ENCODE data around the gene TAS2R20. TPM values are rescaled to one million over a fixed set of nuclear protein-coding genes. Genes with fewer than 3 reads are reported as not detected.

The TAS2R20 gene
- total and polyA plus RNA-seq, 2 of the 4 experiments (the other 2 are of a cell fraction), result 0.36 to 3.4 TPM

DNA sequence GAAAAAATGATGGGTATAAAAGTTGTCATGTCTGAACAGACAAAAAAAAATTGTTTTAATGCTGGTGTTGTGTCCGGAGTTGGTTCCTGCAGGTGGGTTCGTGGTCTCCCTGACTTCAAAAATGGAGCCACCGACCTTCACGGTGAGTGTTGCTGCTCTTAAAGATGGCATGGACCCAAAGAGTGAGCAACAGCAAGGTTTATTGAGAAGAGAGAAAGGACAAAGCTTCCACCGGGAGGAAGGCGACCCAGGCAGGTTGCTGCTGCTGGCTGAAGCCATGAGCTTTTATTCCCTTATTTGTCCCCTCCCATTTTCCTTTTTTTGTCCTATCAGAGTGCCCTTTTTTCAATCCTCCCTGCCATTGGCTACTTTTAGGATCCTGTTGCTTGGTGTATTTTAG is 33.2 kb upstream of the TAS2R20 start, which contains the start of gene TAS2R31:
TSS of gene TAS2R31 (minus strand) at position 101 of the 400 bp plus-strand sequence. CDS start at position 29, 72 bp downstream.
- H4K20me1 ChIP-seq (ENCODE audit: insufficient read depth, low read length), result no peaks in the 10 kb centered on the region
- DNase-seq (no peak), ATAC-seq (ENCODE audit: low read depth) (no peak)
- H3K4me2 ChIP-seq (ENCODE audit: low read depth, low read length), result no peak within 1 kb of the TSS
- POLR2A ChIA-PET (ENCODE audit: unreplicated experiment), result no interaction called here
- no peak within 1 kb of the TSS for H2AK9ac ChIP-seq (replicated peaks; ENCODE audit: low read depth, low read length, poor library complexity)
- no TSS peak for BruUV-seq (replicated peaks)
- H3K27me3 ChIP-seq (ENCODE audit: control insufficient read depth, insufficient read depth, low read length), result no peaks in the 10 kb centered on the region
- no peak within 1 kb of the TSS for H2BK20ac ChIP-seq (ENCODE audit: low read depth, low read length)
- H3K9ac ChIP-seq (ENCODE audit: low read depth, low read length), result no peak within 1 kb of the TSS
- dilution Hi-C loops (cut with HindIII; ENCODE audit: low sequenced_read_pairs, unreplicated experiment), result no loop called here
- in situ Hi-C loops (cut with MboI; ENCODE audit: low sequenced_read_pairs), result no loop called here
- WGBS, 2 experiments (ENCODE audit: extremely low coverage in 2 of 2, insufficient read length in 1 of 2), result no CpG with 5 or more reads among the region's 6 CpGs
- H3K4me1 ChIP-seq (ENCODE audit: control insufficient read depth, insufficient read depth, low read length), result no peaks in the 10 kb centered on the region
- no peak within 1 kb of the TSS for H3K18ac ChIP-seq (ENCODE audit: low read depth, low read length)
- H2AK5ac ChIP-seq (ENCODE audit: low read depth, low read length), result no peak within 1 kb of the TSS
- H2BK5ac ChIP-seq (ENCODE audit: low read depth, low read length, poor library complexity, severe bottlenecking), result no peak within 1 kb of the TSS
- H4K91ac ChIP-seq (ENCODE audit: insufficient read depth, low read depth, low read length), result no peak within 1 kb of the TSS
- intact Hi-C loops (cut with micrococcal nuclease), result no loop called here
- no peak within 1 kb of the TSS for H2BK15ac ChIP-seq (ENCODE audit: low read depth, low read length)
- peaks cover 5% of the 10 kb centered on the region for H3K36me3 ChIP-seq (ENCODE audit: control insufficient read depth, insufficient read depth, low read length)
- TF ChIP-seq SMC3 (IDR thresholded peaks at IDR 0.05; ENCODE audit: low read depth, low read length) (no peak), MAZ (IDR thresholded peaks at IDR 0.05; ENCODE audit: borderline replicate concordance, low read depth, low read length) (no peak), MAFK (IDR thresholded peaks at IDR 0.05; ENCODE audit: low read depth, low read length) (no peak), RFX5 (IDR thresholded peaks at IDR 0.05; ENCODE audit: low read depth, low read length) (no peak), NFE2L2 (IDR thresholded peaks at IDR 0.05; ENCODE audit: low read depth, low read length) (no peak), BHLHE40 (IDR thresholded peaks at IDR 0.05; ENCODE audit: low read depth, low read length) (no peak), FOS (IDR thresholded peaks at IDR 0.05; ENCODE audit: low read depth, low read length) (no peak), RAD21 (IDR thresholded peaks at IDR 0.05; ENCODE audit: low read length) (no peak), POLR2A (IDR thresholded peaks at IDR 0.05; ENCODE audit: low read depth, low read length) (no peak), RCOR1 (IDR thresholded peaks at IDR 0.05; ENCODE audit: insufficient replicate concordance, low read length) (no peak), CHD1 (IDR thresholded peaks at IDR 0.05; ENCODE audit: low read depth, low read length) (no peak), MXI1 (IDR thresholded peaks at IDR 0.05; ENCODE audit: borderline replicate concordance, low read depth, low read length) (no peak), CEBPB (IDR thresholded peaks at IDR 0.05; ENCODE audit: low read depth, low read length) (no peak)
- TF ChIP-seq, protein P1, sequence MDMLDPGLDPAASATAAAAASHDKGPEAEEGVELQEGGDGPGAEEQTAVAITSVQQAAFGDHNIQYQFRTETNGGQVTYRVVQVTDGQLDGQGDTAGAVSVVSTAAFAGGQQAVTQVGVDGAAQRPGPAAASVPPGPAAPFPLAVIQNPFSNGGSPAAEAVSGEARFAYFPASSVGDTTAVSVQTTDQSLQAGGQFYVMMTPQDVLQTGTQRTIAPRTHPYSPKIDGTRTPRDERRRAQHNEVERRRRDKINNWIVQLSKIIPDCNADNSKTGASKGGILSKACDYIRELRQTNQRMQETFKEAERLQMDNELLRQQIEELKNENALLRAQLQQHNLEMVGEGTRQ (IDR thresholded peaks at IDR 0.05; ENCODE audit: low read depth, low read length), result no peak
- TF ChIP-seq, protein P2, sequence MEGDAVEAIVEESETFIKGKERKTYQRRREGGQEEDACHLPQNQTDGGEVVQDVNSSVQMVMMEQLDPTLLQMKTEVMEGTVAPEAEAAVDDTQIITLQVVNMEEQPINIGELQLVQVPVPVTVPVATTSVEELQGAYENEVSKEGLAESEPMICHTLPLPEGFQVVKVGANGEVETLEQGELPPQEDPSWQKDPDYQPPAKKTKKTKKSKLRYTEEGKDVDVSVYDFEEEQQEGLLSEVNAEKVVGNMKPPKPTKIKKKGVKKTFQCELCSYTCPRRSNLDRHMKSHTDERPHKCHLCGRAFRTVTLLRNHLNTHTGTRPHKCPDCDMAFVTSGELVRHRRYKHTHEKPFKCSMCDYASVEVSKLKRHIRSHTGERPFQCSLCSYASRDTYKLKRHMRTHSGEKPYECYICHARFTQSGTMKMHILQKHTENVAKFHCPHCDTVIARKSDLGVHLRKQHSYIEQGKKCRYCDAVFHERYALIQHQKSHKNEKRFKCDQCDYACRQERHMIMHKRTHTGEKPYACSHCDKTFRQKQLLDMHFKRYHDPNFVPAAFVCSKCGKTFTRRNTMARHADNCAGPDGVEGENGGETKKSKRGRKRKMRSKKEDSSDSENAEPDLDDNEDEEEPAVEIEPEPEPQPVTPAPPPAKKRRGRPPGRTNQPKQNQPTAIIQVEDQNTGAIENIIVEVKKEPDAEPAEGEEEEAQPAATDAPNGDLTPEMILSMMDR (conservative IDR thresholded peaks at IDR 0.05; ENCODE audit: low read depth, low read length), result no peak
- TF ChIP-seq, protein P3, sequence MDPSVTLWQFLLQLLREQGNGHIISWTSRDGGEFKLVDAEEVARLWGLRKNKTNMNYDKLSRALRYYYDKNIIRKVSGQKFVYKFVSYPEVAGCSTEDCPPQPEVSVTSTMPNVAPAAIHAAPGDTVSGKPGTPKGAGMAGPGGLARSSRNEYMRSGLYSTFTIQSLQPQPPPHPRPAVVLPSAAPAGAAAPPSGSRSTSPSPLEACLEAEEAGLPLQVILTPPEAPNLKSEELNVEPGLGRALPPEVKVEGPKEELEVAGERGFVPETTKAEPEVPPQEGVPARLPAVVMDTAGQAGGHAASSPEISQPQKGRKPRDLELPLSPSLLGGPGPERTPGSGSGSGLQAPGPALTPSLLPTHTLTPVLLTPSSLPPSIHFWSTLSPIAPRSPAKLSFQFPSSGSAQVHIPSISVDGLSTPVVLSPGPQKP (IDR thresholded peaks at IDR 0.05; ENCODE audit: borderline replicate concordance, low read depth, low read length), result no peak
- H2AFZ ChIP-seq (replicated peaks; ENCODE audit: low read length, poor library complexity), result no peak within 1 kb of the TSS
- H3K79me1 ChIP-seq (ENCODE audit: low read depth in 1 of 2, low read length in 2 of 2), result peaks cover 3 to 8% of the 10 kb centered on the region in 2 experiments; a peak in 2 of 4 replicates
- H2BK120ac ChIP-seq (ENCODE audit: low read depth, low read length), result no peak within 1 kb of the TSS
- CTCF ChIA-PET, result no interaction called here
- no peak within 1 kb of the TSS for H3K23ac ChIP-seq (ENCODE audit: low read depth, low read length)
- H3K27ac ChIP-seq (ENCODE audit: insufficient read depth, low read length), result no peak within 1 kb of the TSS
- H3K9me3 ChIP-seq (ENCODE audit: control insufficient read depth, insufficient read depth, low read length), result no peaks in the 10 kb centered on the region
- H4K8ac ChIP-seq (ENCODE audit: low read depth in 2 of 2, low read length in 2 of 2), result no peak within 1 kb of the TSS
- H3K9me1 ChIP-seq (ENCODE audit: insufficient read depth, low read length), result no peaks in the 10 kb centered on the region
- H3K4ac ChIP-seq (ENCODE audit: low read depth, low read length), result no peak within 1 kb of the TSS
- H3K56ac ChIP-seq (ENCODE audit: extremely low read depth, insufficient read depth, low read length), result no peak within 1 kb of the TSS
- H3K14ac ChIP-seq (replicated peaks; ENCODE audit: low read depth, low read length), result no peak within 1 kb of the TSS
- H3K4me3 ChIP-seq (ENCODE audit: insufficient read depth, low read depth, low read length), result no peak within 1 kb of the TSS
- H4K5ac ChIP-seq (ENCODE audit: low read depth, low read length), result no peak within 1 kb of the TSS
